Measurements from ENCODE around the gene RASA1.

DNA sequence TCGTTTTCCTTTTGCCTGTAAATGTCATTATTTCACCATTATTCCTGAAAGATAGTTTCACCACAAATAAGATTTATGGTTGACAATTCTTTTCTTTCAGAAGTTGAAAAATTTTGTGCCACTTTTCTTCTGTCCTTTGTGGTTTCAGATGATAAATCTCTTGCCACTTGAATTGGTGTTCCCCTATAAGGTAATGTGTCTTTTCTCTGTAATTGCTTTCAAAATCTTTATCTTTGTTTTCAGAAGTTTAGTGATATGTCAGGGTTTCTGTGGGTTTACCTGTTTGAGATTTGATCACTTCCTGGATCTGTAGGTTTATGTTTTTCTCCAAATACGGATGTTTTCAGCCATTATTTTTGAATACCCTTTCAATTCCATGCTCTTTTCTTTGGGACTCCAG, 14.6 kb downstream of the RASA1 start:
- no peak for TF ChIP-seq POLR2A (IDR thresholded peaks at IDR 0.05)
- TF ChIP-seq, protein P1, sequence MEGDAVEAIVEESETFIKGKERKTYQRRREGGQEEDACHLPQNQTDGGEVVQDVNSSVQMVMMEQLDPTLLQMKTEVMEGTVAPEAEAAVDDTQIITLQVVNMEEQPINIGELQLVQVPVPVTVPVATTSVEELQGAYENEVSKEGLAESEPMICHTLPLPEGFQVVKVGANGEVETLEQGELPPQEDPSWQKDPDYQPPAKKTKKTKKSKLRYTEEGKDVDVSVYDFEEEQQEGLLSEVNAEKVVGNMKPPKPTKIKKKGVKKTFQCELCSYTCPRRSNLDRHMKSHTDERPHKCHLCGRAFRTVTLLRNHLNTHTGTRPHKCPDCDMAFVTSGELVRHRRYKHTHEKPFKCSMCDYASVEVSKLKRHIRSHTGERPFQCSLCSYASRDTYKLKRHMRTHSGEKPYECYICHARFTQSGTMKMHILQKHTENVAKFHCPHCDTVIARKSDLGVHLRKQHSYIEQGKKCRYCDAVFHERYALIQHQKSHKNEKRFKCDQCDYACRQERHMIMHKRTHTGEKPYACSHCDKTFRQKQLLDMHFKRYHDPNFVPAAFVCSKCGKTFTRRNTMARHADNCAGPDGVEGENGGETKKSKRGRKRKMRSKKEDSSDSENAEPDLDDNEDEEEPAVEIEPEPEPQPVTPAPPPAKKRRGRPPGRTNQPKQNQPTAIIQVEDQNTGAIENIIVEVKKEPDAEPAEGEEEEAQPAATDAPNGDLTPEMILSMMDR (IDR thresholded peaks at IDR 0.05 in 8 of 11, conservative IDR thresholded peaks at IDR 0.05 in 3 of 11) = no peak

Data from spleen (tissue), 7 donors.